Measurements from ENCODE around the gene SIPA1L3.
"Not testable (repeated sequence)": the region's sequence is repeated elsewhere in the genome, so short reads cannot be mapped to it uniquely, and the experiment has no call there.

The SIPA1L3 gene

DNA sequence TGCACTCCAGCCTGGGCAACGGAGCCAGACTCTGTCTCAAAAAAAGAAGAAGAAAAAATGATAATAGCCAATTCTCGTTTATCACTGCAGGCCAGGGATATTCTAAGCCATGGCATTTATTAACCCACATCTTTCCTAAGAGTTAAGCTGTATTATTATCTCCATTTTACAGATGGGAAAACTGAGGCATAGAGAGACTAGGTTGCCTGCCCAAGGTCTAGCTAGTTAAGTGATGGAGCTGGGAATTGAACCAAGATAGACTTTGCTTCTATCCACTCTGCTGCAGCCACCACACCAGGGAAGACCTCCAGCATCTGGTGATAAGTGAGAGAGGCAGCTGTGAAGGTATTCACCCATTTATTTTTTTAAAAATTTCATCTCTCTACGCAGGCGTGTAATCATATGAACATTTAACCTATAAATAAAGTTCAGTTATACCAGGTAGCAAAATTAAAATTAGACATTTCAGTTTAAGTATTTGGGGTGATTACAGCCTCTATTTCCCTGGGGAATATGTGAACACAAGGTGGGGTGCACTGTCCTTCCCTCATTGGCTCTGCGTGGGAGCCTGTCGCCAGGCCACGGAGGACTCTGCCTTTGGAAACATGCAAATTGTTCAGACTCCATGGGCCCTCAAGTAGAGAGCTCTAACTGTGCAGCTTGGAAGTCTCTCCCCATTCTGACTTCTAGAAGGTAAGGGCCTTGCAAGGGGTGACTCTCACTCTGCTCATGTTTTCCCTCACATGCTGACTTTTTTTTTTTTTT is 157.8 kb downstream of the SIPA1L3 start:
- Histone ChIP-seq H2AK5ac (ENCODE audit: low read length) (no peak overlapping the region), H3K27me3 (ENCODE audit: insufficient read depth, low read length, poor library complexity) (no peaks in the 10 kb centered on the region), H4K8ac (ENCODE audit: low read depth, low read length) (no peak overlapping the region), H3K79me1 (ENCODE audit: low read length) (peaks cover 3% of the 10 kb centered on the region), H3K36me3 (ENCODE audit: control insufficient read depth, insufficient read depth, low read length) (no peaks in the 10 kb centered on the region), H2BK5ac (ENCODE audit: low read length) (no peak overlapping the region), H3K4ac (ENCODE audit: low read depth, low read length) (no peak overlapping the region), H2BK15ac (replicated peaks; ENCODE audit: low read depth) (no peak overlapping the region), H3K4me3 (ENCODE audit: low read length) (no peak overlapping the region), H3K27ac (ENCODE audit: low read depth, low read length) (no peak overlapping the region), H3K23ac (ENCODE audit: low read length) (no peak overlapping the region), H3K18ac (ENCODE audit: low read length) (no peak overlapping the region), H2BK120ac (ENCODE audit: low read depth, low read length) (no peak overlapping the region), H3K56ac (ENCODE audit: low read length) (no peak overlapping the region), H3K79me2 (ENCODE audit: control insufficient read depth, insufficient read depth, low read length) (no peaks in the 10 kb centered on the region), H3K9ac (ENCODE audit: low read length) (no peak overlapping the region), H3K4me1 (ENCODE audit: control insufficient read depth, low read depth, low read length) (no peaks in the 10 kb centered on the region), H4K5ac (ENCODE audit: low read length) (no peak overlapping the region), H3K4me2 (ENCODE audit: low read length) (no peak overlapping the region)
- DNase-seq: no peak
- WGBS (ENCODE audit: extremely low coverage, insufficient coverage, low lambda C conversion rate): no CpG with 5 or more reads among the region's 7 CpGs

GRCh38 chr19:38065775-38066174 is 158.8 kb downstream of the SIPA1L3 start:
- H3K4ac ChIP-seq (ENCODE audit: low read depth, low read length); H3K79me1 ChIP-seq (ENCODE audit: low read length); H3K27me3 ChIP-seq (ENCODE audit: insufficient read depth, low read length, poor library complexity); H3K36me3 ChIP-seq (ENCODE audit: control insufficient read depth, insufficient read depth, low read length); H3K56ac ChIP-seq (ENCODE audit: low read length); H4K5ac ChIP-seq (ENCODE audit: low read length); H3K79me2 ChIP-seq (ENCODE audit: control insufficient read depth, insufficient read depth, low read length); H3K4me3 ChIP-seq (ENCODE audit: low read length); DNase-seq; H2BK15ac ChIP-seq (replicated peaks; ENCODE audit: low read depth); H3K18ac ChIP-seq (ENCODE audit: low read length); H2BK5ac ChIP-seq (ENCODE audit: low read length); H4K8ac ChIP-seq (ENCODE audit: low read depth, low read length); H3K4me2 ChIP-seq (ENCODE audit: low read length); H3K4me1 ChIP-seq (ENCODE audit: control insufficient read depth, low read depth, low read length); H3K9ac ChIP-seq (ENCODE audit: low read length); H3K23ac ChIP-seq (ENCODE audit: low read length); H3K27ac ChIP-seq (ENCODE audit: low read depth, low read length); H2AK5ac ChIP-seq (ENCODE audit: low read length); H2BK120ac ChIP-seq (ENCODE audit: low read depth, low read length): not testable (repeated sequence)
- WGBS (ENCODE audit: extremely low coverage, insufficient coverage, low lambda C conversion rate): no CpG with 5 or more reads among the region's 7 CpGs

DNA sequence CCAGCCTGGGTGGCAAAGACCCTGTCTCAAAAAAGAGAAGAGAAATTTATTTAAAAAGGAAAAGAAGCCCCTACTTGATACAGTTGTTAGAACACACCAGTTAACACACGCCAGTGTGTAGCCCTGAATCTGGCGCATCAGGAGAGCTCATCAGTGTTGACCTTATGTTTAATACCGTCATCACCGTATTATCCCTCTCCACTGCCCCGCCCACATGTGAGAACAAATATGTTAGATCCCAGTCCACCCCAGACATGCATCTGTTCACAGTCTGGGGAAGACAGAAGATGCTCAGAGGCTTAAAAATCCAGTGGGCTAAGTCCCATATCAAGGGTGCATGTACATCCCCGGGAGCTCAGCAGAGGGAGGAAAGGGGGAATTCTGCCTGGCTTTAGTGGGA is 161.8 kb downstream of the SIPA1L3 start:
- H4K5ac ChIP-seq (ENCODE audit: low read length): no peak overlapping the region
- no peaks in the 10 kb centered on the region for H3K79me2 ChIP-seq (ENCODE audit: control insufficient read depth, insufficient read depth, low read length)
- no peaks in the 10 kb centered on the region for H3K79me1 ChIP-seq (ENCODE audit: low read length)
- H3K18ac ChIP-seq (ENCODE audit: low read length): no peak overlapping the region
- no peak overlapping the region for H3K4me3 ChIP-seq (ENCODE audit: low read length)
- H3K4me2 ChIP-seq (ENCODE audit: low read length): no peak overlapping the region
- H3K36me3 ChIP-seq (ENCODE audit: control insufficient read depth, insufficient read depth, low read length): no peaks in the 10 kb centered on the region
- H2BK15ac ChIP-seq (replicated peaks; ENCODE audit: low read depth): no peak overlapping the region
- no peak overlapping the region for H2BK5ac ChIP-seq (ENCODE audit: low read length)
- no peak overlapping the region for H3K56ac ChIP-seq (ENCODE audit: low read length)
- H3K9ac ChIP-seq (ENCODE audit: low read length): no peak overlapping the region
- no peak overlapping the region for H2BK120ac ChIP-seq (ENCODE audit: low read depth, low read length)
- no peak overlapping the region for H3K4ac ChIP-seq (ENCODE audit: low read depth, low read length)
- WGBS (ENCODE audit: extremely low coverage, insufficient coverage, low lambda C conversion rate): no CpG with 5 or more reads among the region's 6 CpGs
- H3K23ac ChIP-seq (ENCODE audit: low read length): no peak overlapping the region
- no peak overlapping the region for H3K27ac ChIP-seq (ENCODE audit: low read depth, low read length)
- no peaks in the 10 kb centered on the region for H3K27me3 ChIP-seq (ENCODE audit: insufficient read depth, low read length, poor library complexity)
- H3K4me1 ChIP-seq (ENCODE audit: control insufficient read depth, low read depth, low read length): no peaks in the 10 kb centered on the region
- no peak overlapping the region for H2AK5ac ChIP-seq (ENCODE audit: low read length)
- H4K8ac ChIP-seq (ENCODE audit: low read depth, low read length): no peak overlapping the region
- DNase-seq: no peak

DNA sequence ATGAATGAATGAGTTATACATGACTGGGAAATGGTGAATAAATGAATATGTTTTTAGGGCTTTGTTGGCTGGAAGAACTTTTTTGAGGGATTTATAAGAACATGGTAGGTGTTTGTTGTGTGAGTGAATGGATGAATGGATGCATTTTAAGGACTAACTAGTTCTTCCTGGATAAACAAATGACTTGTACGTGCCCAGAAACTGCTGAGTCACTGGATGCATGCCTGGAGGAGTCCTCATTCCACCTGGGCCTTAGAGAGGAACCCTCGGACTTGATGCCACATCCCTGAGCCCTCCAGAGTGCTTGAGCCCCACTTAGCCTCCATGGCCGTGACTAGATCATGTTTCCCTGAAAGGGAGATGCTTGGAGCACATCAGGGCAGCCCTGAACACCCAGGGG is 163.6 kb downstream of the SIPA1L3 start:
- H3K9ac ChIP-seq (ENCODE audit: low read length): no peak overlapping the region
- no peak overlapping the region for H3K23ac ChIP-seq (ENCODE audit: low read length)
- H2AK5ac ChIP-seq (ENCODE audit: low read length): no peak overlapping the region
- H3K4ac ChIP-seq (ENCODE audit: low read depth, low read length): no peak overlapping the region
- H2BK15ac ChIP-seq (replicated peaks; ENCODE audit: low read depth): no peak overlapping the region
- no peak overlapping the region for H3K4me3 ChIP-seq (ENCODE audit: low read length)
- H3K56ac ChIP-seq (ENCODE audit: low read length): peak overlapping the region; percentile 34
- H3K36me3 ChIP-seq (ENCODE audit: control insufficient read depth, insufficient read depth, low read length): no peaks in the 10 kb centered on the region
- no CpG with 5 or more reads among the region's 3 CpGs for WGBS (ENCODE audit: extremely low coverage, insufficient coverage, low lambda C conversion rate)
- DNase-seq: no peak
- H3K27ac ChIP-seq (ENCODE audit: low read depth, low read length): no peak overlapping the region
- no peak overlapping the region for H2BK5ac ChIP-seq (ENCODE audit: low read length)
- no peaks in the 10 kb centered on the region for H3K79me1 ChIP-seq (ENCODE audit: low read length)
- no peaks in the 10 kb centered on the region for H3K4me1 ChIP-seq (ENCODE audit: control insufficient read depth, low read depth, low read length)
- no peak overlapping the region for H3K4me2 ChIP-seq (ENCODE audit: low read length)
- no peak overlapping the region for H3K18ac ChIP-seq (ENCODE audit: low read length)
- no peak overlapping the region for H4K8ac ChIP-seq (ENCODE audit: low read depth, low read length)
- H2BK120ac ChIP-seq (ENCODE audit: low read depth, low read length): no peak overlapping the region
- no peaks in the 10 kb centered on the region for H3K79me2 ChIP-seq (ENCODE audit: control insufficient read depth, insufficient read depth, low read length)
- H3K27me3 ChIP-seq (ENCODE audit: insufficient read depth, low read length, poor library complexity): no peaks in the 10 kb centered on the region
- no peak overlapping the region for H4K5ac ChIP-seq (ENCODE audit: low read length)

- H3K4me2 ChIP-seq (ENCODE audit: low read length); H3K36me3 ChIP-seq (ENCODE audit: control insufficient read depth, insufficient read depth, low read length); H3K4ac ChIP-seq (ENCODE audit: low read depth, low read length); H4K5ac ChIP-seq (ENCODE audit: low read length); H3K9ac ChIP-seq (ENCODE audit: low read length); H3K23ac ChIP-seq (ENCODE audit: low read length); H2AK5ac ChIP-seq (ENCODE audit: low read length); H2BK15ac ChIP-seq (replicated peaks; ENCODE audit: low read depth); H3K27me3 ChIP-seq (ENCODE audit: insufficient read depth, low read length, poor library complexity); DNase-seq; H3K79me1 ChIP-seq (ENCODE audit: low read length); H2BK5ac ChIP-seq (ENCODE audit: low read length); H3K4me1 ChIP-seq (ENCODE audit: control insufficient read depth, low read depth, low read length); H4K8ac ChIP-seq (ENCODE audit: low read depth, low read length); H2BK120ac ChIP-seq (ENCODE audit: low read depth, low read length); H3K18ac ChIP-seq (ENCODE audit: low read length); H3K79me2 ChIP-seq (ENCODE audit: control insufficient read depth, insufficient read depth, low read length); H3K4me3 ChIP-seq (ENCODE audit: low read length); H3K56ac ChIP-seq (ENCODE audit: low read length); H3K27ac ChIP-seq (ENCODE audit: low read depth, low read length): not testable (repeated sequence)
- no CpG with 5 or more reads among the region's 6 CpGs for WGBS (ENCODE audit: extremely low coverage, insufficient coverage, low lambda C conversion rate)
These were observed 164.0 kb downstream of the SIPA1L3 start for GRCh38 chr19:38071054-38071453.

DNA sequence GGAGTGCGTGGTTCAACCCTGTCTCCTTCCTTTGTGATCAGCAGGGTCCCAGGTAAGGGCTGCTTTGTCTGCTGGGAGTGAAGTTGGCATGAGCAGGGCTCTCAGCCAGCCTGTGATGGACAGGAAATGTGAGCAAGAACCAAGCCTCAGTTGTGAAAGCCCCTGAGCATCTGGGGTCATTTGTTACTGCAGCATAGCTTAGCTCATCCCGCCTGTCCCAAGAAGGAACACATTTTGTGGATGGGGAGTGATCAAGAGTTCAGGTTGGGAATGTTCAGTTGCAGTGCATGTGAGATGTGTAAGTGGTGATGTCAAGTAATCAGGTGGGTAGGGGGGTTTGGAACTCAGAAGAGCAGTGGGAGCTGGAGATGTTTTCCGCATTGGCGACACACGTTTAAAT is 164.6 kb downstream of the SIPA1L3 start:
- no peak overlapping the region for H3K23ac ChIP-seq (ENCODE audit: low read length)
- H3K36me3 ChIP-seq (ENCODE audit: control insufficient read depth, insufficient read depth, low read length): no peaks in the 10 kb centered on the region
- no peak overlapping the region for H3K4ac ChIP-seq (ENCODE audit: low read depth, low read length)
- H3K4me1 ChIP-seq (ENCODE audit: control insufficient read depth, low read depth, low read length): no peaks in the 10 kb centered on the region
- no peak overlapping the region for H3K9ac ChIP-seq (ENCODE audit: low read length)
- H3K4me2 ChIP-seq (ENCODE audit: low read length): no peak overlapping the region
- H4K5ac ChIP-seq (ENCODE audit: low read length): no peak overlapping the region
- no peaks in the 10 kb centered on the region for H3K27me3 ChIP-seq (ENCODE audit: insufficient read depth, low read length, poor library complexity)
- H2BK5ac ChIP-seq (ENCODE audit: low read length): no peak overlapping the region
- no peak overlapping the region for H2AK5ac ChIP-seq (ENCODE audit: low read length)
- DNase-seq: no peak
- H3K79me2 ChIP-seq (ENCODE audit: control insufficient read depth, insufficient read depth, low read length): no peaks in the 10 kb centered on the region
- H3K56ac ChIP-seq (ENCODE audit: low read length): no peak overlapping the region
- H3K27ac ChIP-seq (ENCODE audit: low read depth, low read length): no peak overlapping the region
- no peak overlapping the region for H4K8ac ChIP-seq (ENCODE audit: low read depth, low read length)
- H3K18ac ChIP-seq (ENCODE audit: low read length): no peak overlapping the region
- H3K79me1 ChIP-seq (ENCODE audit: low read length): no peaks in the 10 kb centered on the region
- no peak overlapping the region for H2BK15ac ChIP-seq (replicated peaks; ENCODE audit: low read depth)
- no CpG with 5 or more reads among the region's 5 CpGs for WGBS (ENCODE audit: extremely low coverage, insufficient coverage, low lambda C conversion rate)
- no peak overlapping the region for H2BK120ac ChIP-seq (ENCODE audit: low read depth, low read length)
- H3K4me3 ChIP-seq (ENCODE audit: low read length): no peak overlapping the region

Data from mesendoderm (in vitro differentiated cells).